GM20000 (cell line): ENCODE results near the gene OR1K1.
A peak's percentile ranks its signal among the peaks of the same experiment; 100 is the strongest.
"Not testable (repeated sequence)": the region's sequence is repeated elsewhere in the genome, so short reads cannot be mapped to it uniquely, and the experiment has no call there.

Source experiments
- DNase-seq: peaks from one replicate; pipeline ENCODE4 v3.0.0; 2012; ENCODE audit warnings: low spot score
- CTCF ChIP-seq: IDR thresholded peaks from 2 replicates; pipeline ENCODE4 v1.5.1; 2012; ENCODE audit warnings: mild to moderate bottlenecking, control low read depth; ENCODE audit errors: extremely low read depth, missing control alignments

OR1K1 gene

GRCh38 chr9:122806661-122807060 lies 6.7 kb downstream of the OR1K1 start:
- no peak for TF ChIP-seq CTCF
- DNase-seq: no peak

DNA sequence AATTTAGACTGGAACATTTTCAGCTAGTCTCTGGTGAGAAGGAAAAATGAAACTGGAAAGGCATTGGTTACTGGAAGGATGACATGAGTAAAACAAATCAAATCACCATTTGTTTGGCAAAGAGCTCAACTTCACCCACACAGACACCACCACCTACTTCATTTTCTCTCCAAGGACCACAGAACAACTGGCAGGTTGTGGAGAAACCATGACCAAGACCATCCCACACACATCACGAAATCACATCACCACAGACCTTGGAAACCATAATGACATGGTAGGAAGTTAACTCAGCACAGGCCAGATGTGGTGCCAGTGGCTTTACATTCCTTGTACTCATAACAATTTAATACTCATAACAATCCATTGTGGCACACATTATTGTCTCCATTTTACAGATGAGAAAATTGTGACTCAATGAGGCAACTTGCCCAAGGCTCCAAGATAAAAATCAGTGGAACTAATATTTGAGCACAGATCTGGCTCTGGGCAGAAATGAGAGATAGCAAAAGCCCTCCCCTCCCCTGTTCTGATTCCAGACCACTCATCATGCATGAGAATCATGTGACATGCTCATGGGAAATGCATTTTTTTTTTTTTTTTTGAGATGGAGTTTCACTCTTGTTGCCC lies 7.5 kb downstream of the OR1K1 start:
- DNase-seq: no peak
- TF ChIP-seq CTCF: no peak

DNA sequence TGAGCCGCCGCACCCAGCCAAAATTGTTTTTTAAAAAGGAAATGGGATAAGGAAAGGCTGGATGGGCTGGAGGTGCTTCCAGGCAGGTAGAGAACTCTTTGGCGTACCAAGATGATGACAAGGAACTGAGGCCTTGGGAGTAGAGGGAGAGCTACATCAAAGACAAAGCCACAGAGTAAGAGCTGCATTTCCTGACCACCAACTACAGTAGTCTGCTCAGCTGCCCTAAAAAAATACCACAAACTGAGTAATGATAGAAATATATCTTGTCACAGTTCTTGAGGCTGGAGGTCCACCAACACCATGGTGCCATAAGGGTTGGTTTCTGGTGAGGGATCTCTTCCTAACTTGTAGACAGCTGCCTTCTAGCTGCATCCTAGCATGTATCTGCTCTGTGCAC lies 8.2 kb downstream of the OR1K1 start:
- no peak for DNase-seq
- TF ChIP-seq CTCF: no peak

GRCh38 chr9:122809261-122809660 lies 9.3 kb downstream of the OR1K1 start:
- not testable (repeated sequence) for DNase-seq

GRCh38 chr9:122810306-122810946 lies 10.5 kb downstream of the OR1K1 start:
- DNase-seq: peak; percentile 78
- peak; percentile 72 for TF ChIP-seq CTCF

DNA sequence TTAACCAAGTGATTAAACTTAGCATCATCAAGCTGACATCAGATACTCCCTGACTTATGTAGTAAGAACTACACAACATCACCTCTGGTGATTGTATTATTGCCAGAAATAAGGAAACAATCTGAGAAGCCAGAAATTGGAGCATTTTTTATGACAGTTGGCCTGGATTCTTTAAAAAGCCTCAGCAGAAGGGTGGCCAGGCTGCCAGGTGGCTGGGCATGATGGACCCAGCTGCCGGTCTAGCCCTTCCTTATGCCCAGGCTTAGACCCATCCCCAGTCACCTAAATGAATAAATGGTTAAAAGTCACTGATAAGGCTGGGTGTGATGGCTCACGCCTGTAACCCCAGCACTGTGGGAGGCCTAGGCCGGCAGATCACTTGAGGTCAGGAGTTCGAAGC lies 12.8 kb downstream of the OR1K1 start:
- no peak for DNase-seq
- no peak for TF ChIP-seq CTCF

- no peak for DNase-seq
- no peak for TF ChIP-seq CTCF
Measured at GRCh38 chr9:122814545-122814944, 14.6 kb downstream of the OR1K1 start.

DNA sequence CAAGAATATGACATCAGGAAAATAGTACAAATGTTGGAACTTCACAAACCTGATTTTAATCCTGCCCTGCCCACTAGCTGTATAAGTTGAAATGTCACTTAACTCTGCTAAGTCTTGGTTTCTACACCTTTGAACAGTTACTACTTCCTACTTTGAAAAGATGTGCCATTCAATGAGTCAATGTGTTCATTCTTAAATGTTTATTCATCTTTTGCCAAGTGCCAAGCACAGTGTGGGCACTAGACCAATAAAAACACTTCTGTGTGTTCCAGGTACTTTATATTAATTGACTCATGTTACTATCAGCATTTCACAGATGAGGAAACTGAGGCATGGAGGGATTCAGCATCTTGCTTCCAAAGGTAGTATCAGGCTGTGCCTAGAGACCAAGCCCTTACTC lies 15.6 kb downstream of the OR1K1 start:
- DNase-seq: no peak
- TF ChIP-seq CTCF: no peak
